ENCODE results near the gene ITGB8.

GRCh38 chr7:20352573-20353306 lies 22.0 kb downstream of the ITGB8 start:
- TF ChIP-seq CTCF (IDR thresholded peaks at IDR 0.05; ENCODE audit: borderline replicate concordance, extremely low read depth, low read length, poor library complexity, severe bottlenecking), result no peak
- TF ChIP-seq EZH2 (IDR thresholded peaks at IDR 0.05; ENCODE audit: borderline replicate concordance, low read depth, low read length, severe bottlenecking), result no peak

All from DND-41 (cell line).